NCI-H82 treated with DMSO at 0.1 percent for 48 hours (cell line): ENCODE data around the gene GRAP.
"Not testable (repeated sequence)": the region's sequence is repeated elsewhere in the genome, so short reads cannot be mapped to it uniquely, and the experiment has no call there.

Experiments used
- DNase-seq: peaks from one replicate; lab custom pipeline; 2025; ENCODE audit not compliant: unreplicated experiment; lab: John Stamatoyannopoulos, UW

Gene GRAP

GRCh38 chr17:19046782-19047375 is at the start of gene GRAP:
GRAP (minus strand) TSS chr17:19046957; CDS start chr17:19046926, 31 bp downstream.
- DNase-seq: not testable (repeated sequence)

- DNase-seq: not testable (repeated sequence)
Measured at GRCh38 chr17:19093684-19094438, 47.1 kb upstream of the GRAP start.

GRCh38 chr17:19092737-19093683 is 46.3 kb upstream of the GRAP start:
- not testable (repeated sequence) for DNase-seq

- not testable (repeated sequence) for DNase-seq
Measured at GRCh38 chr17:19090058-19090772, 43.5 kb upstream of the GRAP start.

GRCh38 chr17:19088804-19089685 is 42.3 kb upstream of the GRAP start:
- not testable (repeated sequence) for DNase-seq

GRCh38 chr17:19077386-19077785 is 30.6 kb upstream of the GRAP start:
- not testable (repeated sequence) for DNase-seq

GRCh38 chr17:19076398-19077192 is 29.8 kb upstream of the GRAP start:
- DNase-seq: not testable (repeated sequence)

GRCh38 chr17:19070318-19071168 is 23.8 kb upstream of the GRAP start:
- not testable (repeated sequence) for DNase-seq

GRCh38 chr17:19064378-19064777 is 17.6 kb upstream of the GRAP start:
- not testable (repeated sequence) for DNase-seq

- DNase-seq: not testable (repeated sequence)
Measured at GRCh38 chr17:19063326-19063956, 16.7 kb upstream of the GRAP start.

GRCh38 chr17:19062718-19063325 is 16.1 kb upstream of the GRAP start:
- not testable (repeated sequence) for DNase-seq

GRCh38 chr17:19062009-19062717 is 15.4 kb upstream of the GRAP start:
- not testable (repeated sequence) for DNase-seq

- not testable (repeated sequence) for DNase-seq
Measured at GRCh38 chr17:19055447-19055846, 8.7 kb upstream of the GRAP start.

GRCh38 chr17:19048826-19049225 is 2.1 kb upstream of the GRAP start:
- DNase-seq: not testable (repeated sequence)

GRCh38 chr17:19047510-19047909 is 753 bp upstream of the GRAP start:
- not testable (repeated sequence) for DNase-seq

GRCh38 chr17:19044643-19045042 is 2.1 kb downstream of the GRAP start:
- not testable (repeated sequence) for DNase-seq
